NCI-H1105 treated with DMSO at 0.1 percent for 48 hours (cell line): ENCODE results near the gene MMP19.
"Not testable (repeated sequence)": the region's sequence is repeated elsewhere in the genome, so short reads cannot be mapped to it uniquely, and the experiment has no call there.

Experiments
- DNase-seq: peaks from one replicate; lab custom pipeline; 2025; lab: John Stamatoyannopoulos, UW

The MMP19 gene

GRCh38 chr12:55842681-55843429 is at the start of gene MMP19:
TSS of gene MMP19 (minus strand) at chr12:55842936. CDS start at chr12:55842830, 106 bp downstream.
- no peak for DNase-seq

- no peak for DNase-seq
These were observed 48.6 kb upstream of the MMP19 start for GRCh38 chr12:55891310-55891709.

- DNase-seq = no peak
These were observed 42.4 kb upstream of the MMP19 start for GRCh38 chr12:55885113-55885512.

GRCh38 chr12:55877824-55878223 is 35.1 kb upstream of the MMP19 start:
- no peak for DNase-seq

- DNase-seq = no peak
These were observed 33.1 kb upstream of the MMP19 start for GRCh38 chr12:55875704-55876467.

GRCh38 chr12:55874443-55874842 is 31.7 kb upstream of the MMP19 start:
- DNase-seq = no peak

- DNase-seq = not testable (repeated sequence)
These were observed 23.8 kb upstream of the MMP19 start for GRCh38 chr12:55866454-55867004.

- DNase-seq = no peak
These were observed 22.6 kb upstream of the MMP19 start for GRCh38 chr12:55865327-55865726.

- not testable (repeated sequence) for DNase-seq
These were observed 20.2 kb upstream of the MMP19 start for GRCh38 chr12:55862931-55863330.

GRCh38 chr12:55862286-55862685 is 19.6 kb upstream of the MMP19 start:
- DNase-seq = no peak

- no peak for DNase-seq
These were observed 19.1 kb upstream of the MMP19 start for GRCh38 chr12:55861871-55862270.

- DNase-seq = no peak
These were observed 18.7 kb upstream of the MMP19 start for GRCh38 chr12:55861396-55861795.

GRCh38 chr12:55852740-55853139 is 10.0 kb upstream of the MMP19 start:
- DNase-seq = no peak

- DNase-seq = no peak
These were observed 8.2 kb upstream of the MMP19 start for GRCh38 chr12:55850893-55851292.

GRCh38 chr12:55850401-55850800 is 7.7 kb upstream of the MMP19 start:
- DNase-seq = no peak

- no peak for DNase-seq
These were observed 7.0 kb upstream of the MMP19 start for GRCh38 chr12:55849616-55850343.

GRCh38 chr12:55847603-55848291 is 5.0 kb upstream of the MMP19 start:
- no peak for DNase-seq

GRCh38 chr12:55847033-55847432 is 4.3 kb upstream of the MMP19 start:
- no peak for DNase-seq

- no peak for DNase-seq
These were observed 3.2 kb upstream of the MMP19 start for GRCh38 chr12:55845785-55846496.

- no peak for DNase-seq
These were observed 2.6 kb upstream of the MMP19 start for GRCh38 chr12:55845361-55845760.

GRCh38 chr12:55844961-55845360 is 2.2 kb upstream of the MMP19 start:
- no peak for DNase-seq
